ENCODE results near the gene RBM20. TPM values are rescaled to one million over a fixed set of nuclear protein-coding genes. Genes with fewer than 3 reads are reported as not detected.

RBM20 gene
- polyA plus RNA-seq, 2 of the 4 experiments (the other 2 are of a cell fraction) = 1.5 to 1.8 TPM

GRCh38 chr10:110817614-110818013 is 173.5 kb downstream of the RBM20 start:
- no peaks in the 10 kb centered on the region for H3K9me3 ChIP-seq
- DNase-seq (ENCODE audit: low read depth in 1 of 2, low spot score in 1 of 2) = no peak
- H3K27ac ChIP-seq = no peak overlapping the region
- H3K4me3 ChIP-seq = no peak overlapping the region
- H3K4me1 ChIP-seq = no peaks in the 10 kb centered on the region
- no peak for ATAC-seq
- H3K4me2 ChIP-seq = no peak overlapping the region
- WGBS (ENCODE audit: missing lambda C conversion rate) = 82% methylated on average over 4 of the region's 4 CpGs
- ChIA-PET POLR2A (no interaction called here), CTCF (interaction anchor here (0.6 to 1.5 kb wide), 2 partner anchors 14 to 72 kb away, joined by 3 to 6 read pairs; no protein-coding TSS in a partner anchor)
- FAIRE-seq = no peak
- TF ChIP-seq EHF (CRISPR knock-in tag; IDR thresholded peaks at IDR 0.05) = no peak

GRCh38 chr10:110818311-110819256 is 174.4 kb downstream of the RBM20 start:
- ChIA-PET POLR2A (no interaction called here), CTCF (interaction anchor here (1.1 to 2.6 kb wide), 3 partner anchors 15 to 210 kb away, joined by 3 to 9 read pairs (median 3); no protein-coding TSS in a partner anchor)
- ATAC-seq (no peak), DNase-seq (ENCODE audit: low read depth in 1 of 2, low spot score in 1 of 2) (no peak), FAIRE-seq (no peak)
- Histone ChIP-seq H3K4me3 (no peak overlapping the region), H3K27ac (no peak overlapping the region), H3K4me2 (no peak overlapping the region), H3K4me1 (no peaks in the 10 kb centered on the region), H3K9me3 (no peaks in the 10 kb centered on the region)
- 56% methylated on average over 8 of the region's 8 CpGs for WGBS (ENCODE audit: missing lambda C conversion rate)
- no peak for TF ChIP-seq KDM5A (IDR thresholded peaks at IDR 0.05)
- TF ChIP-seq RCOR1 (IDR thresholded peaks at IDR 0.05; ENCODE audit: low read depth, low read length) = no peak
- TF ChIP-seq ZFP36 (IDR thresholded peaks at IDR 0.05; ENCODE audit: borderline replicate concordance, partially characterized antibody) = no peak
- no peak for TF ChIP-seq CHD2 (IDR thresholded peaks at IDR 0.05; ENCODE audit: low read length, partially characterized antibody)
- TF ChIP-seq RAD21 (conservative IDR thresholded peaks at IDR 0.05 in 1 of 2, IDR thresholded peaks at IDR 0.05 in 1 of 2) = no peak
- TF ChIP-seq JUNB (IDR thresholded peaks at IDR 0.05) = no peak
- TF ChIP-seq FOSB (CRISPR knock-in tag; IDR thresholded peaks at IDR 0.05) = no peak
- TF ChIP-seq NR3C1 (IDR thresholded peaks at IDR 0.05) = no peak
- TF ChIP-seq ATOH8 (CRISPR knock-in tag; IDR thresholded peaks at IDR 0.05; ENCODE audit: low read depth) = no peak
- TF ChIP-seq CHD4 (IDR thresholded peaks at IDR 0.05; ENCODE audit: borderline replicate concordance) = no peak
- no peak for TF ChIP-seq E2F6 (IDR thresholded peaks at IDR 0.05; ENCODE audit: borderline replicate concordance, low read depth)
- TF ChIP-seq NPAS2 (CRISPR knock-in tag; IDR thresholded peaks at IDR 0.05; ENCODE audit: borderline replicate concordance) = no peak

- FAIRE-seq = no peak
- no peak overlapping the region for H3K4me3 ChIP-seq
- 91% methylated on average over 8 of the region's 8 CpGs for WGBS (ENCODE audit: missing lambda C conversion rate)
- H3K27ac ChIP-seq = no peak overlapping the region
- no peaks in the 10 kb centered on the region for H3K4me1 ChIP-seq
- TF ChIP-seq JUNB (IDR thresholded peaks at IDR 0.05) (no peak), SMC3 (IDR thresholded peaks at IDR 0.05) (no peak), MYC (IDR thresholded peaks at IDR 0.05; ENCODE audit: borderline replicate concordance, low read length) (no peak), USF2 (IDR thresholded peaks at IDR 0.05) (no peak), TFCP2L1 (CRISPR knock-in tag; IDR thresholded peaks at IDR 0.05) (no peak), BCL3 (IDR thresholded peaks at IDR 0.05) (no peak), ZSCAN20 (CRISPR knock-in tag; IDR thresholded peaks at IDR 0.05) (no peak), E2F6 (IDR thresholded peaks at IDR 0.05; ENCODE audit: borderline replicate concordance, low read depth) (no peak), ESRRA (IDR thresholded peaks at IDR 0.05; ENCODE audit: borderline replicate concordance, low read length) (no peak), SREBF2 (IDR thresholded peaks at IDR 0.05) (no peak), EP300 (IDR thresholded peaks at IDR 0.05) (no peak)
- ChIA-PET CTCF (interaction anchor here (1.0 to 2.6 kb wide), 3 partner anchors 12 to 16 kb away, joined by 3 to 9 read pairs (median 3); no protein-coding TSS in a partner anchor), POLR2A (no interaction called here)
- no peaks in the 10 kb centered on the region for H3K9me3 ChIP-seq
- DNase-seq (ENCODE audit: low read depth in 1 of 2, low spot score in 1 of 2) = no peak
- no peak for ATAC-seq
- no peak overlapping the region for H3K4me2 ChIP-seq
Observed at GRCh38 chr10:110820321-110820814, 176.2 kb downstream of the RBM20 start.

Measured in A549 (cell line).